Measurements from ENCODE around the gene RNASEH2C.
"Not testable (repeated sequence)": the region's sequence is repeated elsewhere in the genome, so short reads cannot be mapped to it uniquely, and the experiment has no call there.

The RNASEH2C gene

DNA sequence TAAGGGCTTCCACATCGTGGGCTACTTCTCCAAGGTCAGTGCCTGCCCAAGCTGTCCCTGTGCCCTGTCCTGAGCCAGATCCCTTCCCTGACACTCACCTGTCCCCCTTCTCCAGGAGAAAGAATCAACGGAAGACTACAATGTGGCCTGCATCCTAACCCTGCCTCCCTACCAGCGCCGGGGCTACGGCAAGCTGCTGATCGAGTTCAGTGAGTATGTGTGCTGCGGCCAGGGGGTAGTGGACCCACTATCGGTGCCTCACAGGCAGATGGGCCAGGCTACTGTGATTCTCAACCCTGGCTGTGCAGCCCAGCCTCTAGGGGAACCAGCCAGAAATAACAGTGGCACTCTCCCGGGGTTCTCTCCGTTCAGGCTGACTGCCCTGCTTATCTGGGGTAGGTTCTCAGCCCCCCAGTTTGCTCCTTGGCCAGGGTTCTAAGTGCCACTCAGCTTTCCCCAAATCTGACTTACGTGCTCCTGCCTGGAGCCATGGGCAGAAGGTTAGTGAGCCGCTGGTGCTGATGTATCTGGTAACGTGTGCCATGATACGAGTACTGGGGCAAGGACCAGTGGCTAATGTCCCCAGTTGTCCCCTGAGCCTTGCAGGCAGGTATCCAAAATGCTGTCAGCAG is 3.7 kb downstream of the RNASEH2C start:
- DNase-seq, result no peak

DNA sequence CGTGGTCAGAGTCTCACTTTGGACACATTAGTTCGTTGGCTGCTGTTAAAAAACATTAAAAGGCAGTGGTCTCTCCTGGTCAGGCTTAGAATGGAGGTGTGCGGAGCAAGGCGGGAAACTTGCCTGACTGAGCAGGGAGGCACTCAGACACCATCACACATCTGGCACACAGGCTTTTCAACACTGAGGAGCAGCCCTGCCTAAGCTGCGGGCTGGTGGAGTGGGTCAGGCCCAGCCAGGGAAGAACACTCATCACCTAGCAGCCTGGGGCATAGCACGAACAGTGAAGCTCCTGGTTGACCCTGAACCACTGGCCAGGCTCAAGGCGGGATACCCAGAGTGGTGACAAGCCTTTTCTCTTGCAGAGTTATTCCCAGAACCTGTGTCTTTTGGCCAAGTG is 4.3 kb downstream of the RNASEH2C start:
- no peak for DNase-seq

DNA sequence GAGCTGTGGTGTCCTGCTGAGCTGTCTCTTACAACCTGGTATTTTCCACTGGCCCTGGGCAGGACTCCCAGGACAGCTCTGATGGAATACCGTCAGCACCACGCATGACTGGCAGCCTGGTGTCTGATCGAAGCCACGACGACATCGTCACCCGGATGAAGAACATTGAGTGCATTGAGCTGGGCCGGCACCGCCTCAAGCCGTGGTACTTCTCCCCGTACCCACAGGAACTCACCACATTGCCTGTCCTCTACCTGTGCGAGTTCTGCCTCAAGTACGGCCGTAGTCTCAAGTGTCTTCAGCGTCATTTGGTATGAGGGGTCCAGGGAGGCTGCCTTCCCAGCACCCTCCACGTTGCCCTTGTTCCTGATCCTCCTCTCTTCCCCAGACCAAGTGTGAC is 6.2 kb downstream of the RNASEH2C start:
- DNase-seq, result no peak

DNA sequence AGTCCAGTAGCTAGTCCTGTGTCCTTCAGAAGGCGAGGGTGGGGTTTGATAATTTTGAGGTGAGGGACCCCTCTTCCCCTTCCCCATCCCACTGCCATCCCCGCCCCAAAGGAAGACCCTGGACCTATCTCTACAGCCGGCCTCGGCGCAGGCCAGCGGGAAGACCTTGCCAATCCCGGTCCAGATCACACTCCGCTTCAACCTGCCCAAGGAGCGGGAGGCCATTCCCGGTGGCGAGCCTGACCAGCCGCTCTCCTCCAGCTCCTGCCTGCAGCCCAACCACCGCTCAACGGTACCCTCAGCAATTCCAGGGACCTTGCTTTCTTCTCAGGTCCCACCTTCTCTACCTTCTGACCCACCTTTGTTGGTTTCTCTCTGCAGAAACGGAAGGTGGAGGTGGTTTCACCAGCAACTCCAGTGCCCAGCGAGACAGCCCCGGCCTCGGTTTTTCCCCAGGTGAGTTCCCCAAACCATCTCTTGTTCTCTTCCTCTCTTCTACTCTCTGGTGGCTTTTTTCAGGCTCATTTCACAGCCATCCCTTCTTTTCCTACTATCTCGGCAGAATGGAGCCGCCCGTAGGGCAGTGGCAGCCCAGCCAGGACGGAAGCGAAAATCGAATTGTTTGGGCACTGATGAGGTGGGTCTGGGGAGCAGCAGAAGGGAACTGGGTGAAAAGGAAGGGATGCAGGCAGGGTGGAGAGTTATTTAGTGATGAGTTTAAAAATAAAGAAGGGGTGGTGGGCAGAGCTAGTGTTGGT is 7.2 kb downstream of the RNASEH2C start:
- no peak for DNase-seq

DNA sequence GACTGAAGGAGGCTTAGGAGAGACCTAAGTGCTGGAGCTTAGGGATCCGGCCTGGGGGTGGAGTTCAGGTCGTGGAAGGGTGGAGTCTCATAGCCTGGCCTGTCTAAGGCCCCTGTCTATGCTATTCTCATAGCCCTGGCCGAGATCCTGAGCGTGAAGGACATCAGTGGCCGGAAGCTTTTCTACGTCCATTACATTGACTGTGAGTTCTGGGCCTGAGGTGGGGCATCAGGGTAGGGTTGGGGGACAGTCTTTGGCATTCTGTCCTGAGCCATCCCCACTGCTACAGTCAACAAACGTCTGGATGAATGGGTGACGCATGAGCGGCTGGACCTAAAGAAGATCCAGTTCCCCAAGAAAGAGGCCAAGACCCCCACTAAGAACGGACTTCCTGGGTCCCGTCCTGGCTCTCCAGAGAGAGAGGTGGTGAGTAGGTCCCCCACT is 7.9 kb downstream of the RNASEH2C start:
- no peak for DNase-seq

DNA sequence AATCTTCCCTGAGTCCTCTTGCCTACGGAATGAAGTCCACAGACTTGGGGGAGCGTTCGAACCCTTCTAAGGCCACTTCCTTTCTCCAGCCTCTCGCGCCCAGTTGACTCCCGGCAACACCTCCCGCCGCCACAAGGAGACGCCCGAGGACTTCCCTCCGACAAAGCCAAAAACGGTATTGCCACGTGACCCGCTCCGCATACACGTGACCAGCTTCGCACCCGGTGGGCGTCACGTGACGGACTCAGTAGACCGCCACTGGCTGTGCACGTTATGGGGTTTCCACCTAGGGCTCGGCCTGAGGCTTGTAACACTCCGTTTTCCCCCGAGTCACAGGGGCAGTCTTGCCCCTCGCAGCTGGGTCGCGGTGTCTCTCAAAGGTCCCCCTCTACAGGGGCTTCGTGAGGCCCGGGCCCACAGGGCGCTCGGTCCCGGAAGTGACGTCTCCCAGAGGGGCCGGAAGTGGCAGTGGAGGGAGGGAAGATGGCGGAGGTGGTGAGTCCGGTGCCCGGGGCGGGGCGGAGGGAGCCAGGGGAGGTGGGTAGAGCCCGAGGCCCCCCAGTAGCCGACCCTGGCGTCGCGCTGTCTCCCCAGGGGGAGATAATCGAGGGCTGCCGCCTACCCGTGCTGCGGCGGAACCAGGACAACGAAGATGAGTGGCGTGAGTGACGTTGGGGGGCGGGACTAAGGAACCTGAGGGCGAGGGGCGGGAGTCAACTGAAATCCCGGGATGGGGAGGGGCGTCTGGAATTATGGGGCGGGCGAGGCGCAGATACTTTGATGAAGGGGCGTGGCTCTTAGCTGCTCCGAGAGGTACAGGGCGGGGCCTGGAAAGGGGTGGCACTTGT is 8.6 kb downstream of the RNASEH2C start, which contains the start of gene KAT5:
Gene KAT5, plus strand, starts transcription at position 468 of the 848 bp plus-strand sequence. Its CDS starts 16 bp downstream, at position 484.
- peak; percentile 98 for DNase-seq

DNA sequence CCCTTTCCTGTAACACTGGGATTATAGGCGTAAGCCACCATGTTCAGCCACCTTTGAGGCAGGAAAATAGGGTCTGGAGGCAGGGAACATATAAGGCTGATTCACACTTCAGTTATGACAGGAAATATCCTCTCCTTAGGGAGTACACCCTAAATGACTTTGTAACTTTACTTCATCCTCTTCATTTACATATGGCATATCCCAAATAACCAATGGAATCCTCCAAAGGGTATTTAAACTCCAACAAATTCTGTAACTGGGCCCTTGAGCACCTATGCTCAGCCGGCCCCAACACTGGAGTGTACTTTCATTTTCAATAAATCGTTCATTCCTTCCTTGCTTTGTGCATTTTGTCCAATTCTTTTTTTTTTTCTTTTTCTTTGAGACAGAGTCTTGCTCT is 10.2 kb downstream of the RNASEH2C start:
- DNase-seq, result no peak

DNA sequence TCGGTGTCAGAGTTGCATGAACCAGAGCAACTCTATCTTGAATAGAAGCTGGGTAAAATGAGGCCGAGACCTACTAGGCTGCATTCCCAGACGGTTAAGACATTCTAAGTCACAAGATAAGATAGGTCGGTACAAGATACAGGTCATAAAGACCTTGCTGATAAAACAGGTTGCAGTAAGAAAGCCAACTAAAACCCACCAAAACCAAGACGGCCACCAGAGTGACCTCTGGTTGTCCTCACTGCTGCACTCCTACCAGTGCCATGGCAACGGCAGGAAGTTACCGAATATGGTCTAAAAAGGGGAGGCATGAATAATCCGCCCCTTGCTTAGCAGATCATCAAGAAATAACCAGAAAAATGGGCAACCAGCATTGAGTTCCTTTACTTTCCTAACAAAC is 10.9 kb downstream of the RNASEH2C start:
- DNase-seq, result no peak

DNA sequence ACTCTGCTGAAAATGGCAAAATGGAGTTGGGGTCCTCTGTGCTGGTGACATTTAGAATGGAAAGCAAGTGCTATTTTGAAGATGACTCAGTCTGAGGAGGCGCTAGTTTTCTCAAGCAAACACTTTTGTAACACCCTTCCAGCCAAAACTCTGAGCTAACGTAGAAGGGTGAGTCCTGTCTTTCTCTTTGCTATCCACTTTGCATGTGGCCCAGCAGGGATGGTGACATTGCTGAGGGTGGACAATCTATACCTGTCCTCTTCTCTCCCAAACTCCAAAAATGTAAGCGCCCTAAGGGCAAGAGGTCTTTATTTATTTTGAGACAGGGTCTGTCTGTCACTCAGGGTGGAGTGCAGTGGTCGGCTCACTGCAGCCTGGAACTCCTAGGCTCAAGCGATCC is 12.1 kb downstream of the RNASEH2C start:
- DNase-seq, result no peak

DNA sequence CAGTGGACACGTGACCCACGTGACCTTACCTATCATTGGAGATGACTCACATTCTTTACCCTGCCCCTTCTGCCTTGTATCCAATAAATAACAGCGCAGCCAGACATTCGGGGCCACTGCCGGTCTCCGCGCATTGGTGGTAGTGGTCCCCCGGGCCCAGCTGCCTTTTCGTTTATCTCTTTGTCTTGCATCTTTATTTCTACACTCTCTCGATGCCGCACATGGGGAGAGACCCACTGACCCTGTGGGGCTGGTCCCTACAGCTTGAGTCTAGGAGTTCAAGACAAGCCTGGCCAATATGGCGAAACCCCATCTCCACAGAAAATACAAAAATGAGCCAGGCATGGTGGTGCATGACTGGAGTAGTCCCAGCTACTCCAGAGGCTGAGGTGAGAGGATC is 13.6 kb downstream of the RNASEH2C start:
- not testable (repeated sequence) for DNase-seq

DNA sequence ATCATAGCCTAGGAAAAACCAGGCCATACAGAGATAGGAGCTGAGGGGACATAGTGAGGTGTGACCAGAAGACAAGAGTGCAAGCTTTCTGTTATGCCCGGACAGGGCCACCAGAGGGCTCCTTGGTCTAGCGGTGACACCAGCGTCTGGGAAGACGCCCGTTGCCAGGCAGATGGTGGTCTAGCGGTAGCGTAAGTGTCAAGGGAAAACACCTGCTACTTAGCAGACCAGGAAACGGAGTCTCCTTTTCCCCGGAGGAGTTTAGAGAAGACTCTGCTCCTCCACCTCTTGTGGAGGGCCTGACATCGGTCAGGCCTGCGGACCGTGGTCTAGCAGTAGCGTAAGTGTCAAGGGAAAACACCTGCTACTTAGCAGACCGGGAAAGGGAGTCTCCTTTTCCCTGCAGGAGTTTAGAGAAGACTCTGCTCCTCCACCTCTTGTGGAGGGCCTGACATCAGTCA is 14.3 kb downstream of the RNASEH2C start:
- peak; percentile 17 for DNase-seq

DNA sequence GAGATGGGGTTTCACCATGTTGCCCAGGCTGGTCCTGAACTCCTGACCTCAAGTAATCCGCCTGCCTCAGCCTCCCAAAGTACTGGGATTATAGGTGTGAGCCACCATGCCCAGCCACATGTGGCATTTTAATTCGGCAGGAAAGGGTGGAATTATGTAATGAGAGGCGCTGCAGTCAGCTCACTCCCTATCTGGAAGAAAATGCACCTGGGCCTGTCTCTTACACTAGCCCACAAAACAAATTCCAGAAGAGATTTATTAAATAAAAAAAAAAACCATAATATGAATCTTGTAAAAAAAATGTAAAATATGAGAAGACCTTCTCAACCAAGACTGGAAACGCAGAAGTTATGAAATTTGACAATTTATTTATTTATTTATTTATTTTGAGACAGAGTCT is 16.8 kb downstream of the RNASEH2C start:
- no peak for DNase-seq

DNA sequence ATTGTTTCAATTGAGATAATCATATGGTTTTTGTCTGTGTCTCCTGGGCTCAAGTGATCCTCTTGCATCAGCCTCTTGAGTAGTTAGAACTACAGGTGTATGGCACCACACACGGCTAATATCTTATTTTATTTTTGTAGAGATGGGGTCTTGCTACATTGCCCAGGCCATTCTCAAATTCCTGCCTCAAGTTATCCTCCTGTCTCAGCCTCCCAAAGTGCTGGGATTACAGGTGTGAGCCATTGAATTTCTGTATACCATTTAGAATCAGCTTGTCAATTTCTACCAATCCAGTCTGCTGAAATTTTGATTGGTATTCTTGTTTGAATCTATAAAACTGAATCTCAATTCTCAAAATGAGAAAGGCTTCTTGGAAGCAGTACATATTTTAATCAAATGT is 18.9 kb downstream of the RNASEH2C start:
- no peak for DNase-seq

DNA sequence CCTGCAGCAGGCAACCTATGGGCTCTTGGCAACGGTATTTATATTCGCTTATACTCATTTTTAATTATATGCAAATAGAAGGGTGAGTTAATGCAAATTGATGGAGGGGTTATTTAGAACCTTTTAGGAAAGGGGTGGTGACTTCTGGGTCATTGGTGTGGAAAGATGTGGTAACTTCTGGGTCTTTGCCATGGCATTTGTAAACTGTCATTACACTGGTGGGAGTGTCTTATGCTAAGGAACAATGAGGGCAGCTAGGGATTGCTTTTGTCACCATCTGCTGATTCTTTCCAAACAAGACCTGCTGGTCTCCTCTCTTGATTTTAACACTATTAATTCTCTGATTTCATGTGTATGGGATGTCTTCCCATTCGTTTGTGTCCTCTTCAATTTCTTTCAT is 20.2 kb downstream of the RNASEH2C start:
- no peak for DNase-seq

DNA sequence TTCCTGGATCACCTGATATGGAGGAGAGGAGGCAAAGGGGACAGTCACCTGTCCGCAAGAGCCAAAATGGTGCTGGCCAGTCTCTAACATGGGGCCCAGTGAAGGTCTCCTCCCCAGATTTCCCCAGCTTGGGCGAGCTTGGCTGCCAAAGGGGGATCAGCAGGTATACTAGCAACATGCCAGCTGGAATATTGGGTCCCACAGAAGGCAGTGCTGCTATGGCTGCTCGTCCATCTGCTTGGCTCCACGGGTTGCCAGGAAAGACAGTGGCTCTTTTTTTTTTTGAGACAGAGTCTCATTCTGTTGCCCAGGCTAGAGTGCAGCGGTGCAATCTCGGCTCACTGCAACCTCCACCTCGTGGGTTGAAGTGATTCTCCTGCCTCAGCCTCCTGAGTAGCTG is 21.3 kb downstream of the RNASEH2C start:
- DNase-seq, result no peak

DNA sequence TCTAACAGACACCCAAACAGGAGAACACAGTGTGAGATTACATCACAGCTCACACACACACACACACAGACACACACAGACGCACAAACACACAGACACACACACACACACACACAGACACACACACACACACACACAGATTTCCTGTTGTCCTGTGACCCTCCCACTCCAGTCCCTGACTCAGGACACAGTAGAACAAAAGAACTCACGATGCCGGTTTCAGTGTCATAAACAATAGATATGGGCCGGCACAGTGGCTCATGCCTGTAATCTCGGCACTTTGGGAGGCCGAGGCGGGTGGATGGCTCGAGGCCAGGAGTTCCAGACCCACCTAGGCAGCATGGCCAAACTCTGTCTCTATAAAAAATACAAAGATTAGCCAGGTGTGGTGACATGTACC is 22.4 kb downstream of the RNASEH2C start:
- no peak for DNase-seq

DNA sequence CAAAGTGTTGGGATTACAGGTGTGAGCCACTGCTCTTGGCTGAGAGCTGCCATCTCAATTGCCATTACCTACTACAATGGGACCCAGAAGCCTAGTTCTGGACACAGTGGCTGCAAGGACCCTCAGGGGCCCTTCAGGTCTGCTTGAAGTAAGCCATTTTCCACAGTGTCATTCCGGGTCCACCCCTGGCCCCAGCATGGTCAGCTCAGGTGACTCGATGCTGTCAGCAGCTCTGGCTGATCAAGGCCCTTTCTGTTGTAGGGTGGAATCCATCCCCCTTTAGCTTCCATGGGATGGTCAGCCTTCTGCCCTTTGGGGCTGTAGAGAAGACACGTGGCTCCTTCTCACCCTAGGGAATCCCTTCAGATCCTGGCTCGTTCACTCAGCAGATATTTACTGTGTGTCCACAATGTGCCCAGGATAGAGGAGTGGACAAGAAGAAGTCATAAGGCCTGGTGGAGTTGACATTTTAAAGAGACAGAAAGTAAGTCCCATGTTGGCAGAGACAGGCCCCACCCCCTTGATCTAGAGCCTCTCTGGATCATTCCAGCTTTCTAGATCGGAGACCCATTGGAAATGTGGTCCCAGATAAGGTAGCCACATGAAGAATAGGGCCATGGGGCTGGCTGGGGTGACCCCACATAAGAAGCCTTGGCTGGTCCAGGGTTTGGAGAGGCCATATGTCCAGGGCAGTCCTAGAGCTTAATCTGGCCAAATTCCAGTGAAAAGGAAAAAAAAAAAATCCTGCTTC is 23.6 kb downstream of the RNASEH2C start:
- DNase-seq, result no peak

DNA sequence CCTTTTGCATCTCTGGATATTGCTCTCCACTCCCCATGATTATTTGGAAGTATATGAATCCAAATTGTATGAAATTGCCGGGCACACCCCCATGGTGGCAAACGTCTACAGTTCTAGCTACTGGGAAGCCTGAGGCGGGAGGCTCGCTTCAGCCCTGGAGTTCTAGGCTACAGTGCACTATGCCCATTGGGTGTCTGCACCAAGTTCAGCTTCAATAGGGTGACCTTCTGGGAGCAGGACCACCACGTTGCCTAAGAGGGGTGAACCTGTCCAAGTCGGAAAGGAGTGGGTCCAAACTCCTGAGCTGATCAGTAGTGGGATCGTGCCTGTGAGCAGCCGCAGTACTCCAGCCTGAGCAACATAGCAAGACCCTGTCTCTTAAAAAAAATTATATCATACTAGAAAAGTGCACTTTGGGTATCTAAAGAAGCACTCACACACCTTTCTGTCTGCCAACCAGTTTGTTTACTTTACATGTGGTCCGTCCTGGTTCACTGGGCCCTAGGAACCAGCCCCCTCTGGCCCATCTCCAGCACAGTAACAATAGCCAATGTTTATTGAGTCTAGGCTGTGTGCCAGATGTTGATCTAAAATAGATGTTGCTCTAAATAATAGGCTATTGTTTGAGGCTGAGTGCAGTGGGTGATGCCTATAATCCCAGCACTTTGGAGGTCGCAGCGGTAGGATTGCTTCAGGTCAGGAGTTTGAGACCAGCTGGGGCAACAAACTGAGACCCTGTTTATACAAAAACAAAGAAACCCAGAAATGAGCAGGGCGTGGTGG is 24.9 kb downstream of the RNASEH2C start:
- DNase-seq, result peak; percentile 96

DNA sequence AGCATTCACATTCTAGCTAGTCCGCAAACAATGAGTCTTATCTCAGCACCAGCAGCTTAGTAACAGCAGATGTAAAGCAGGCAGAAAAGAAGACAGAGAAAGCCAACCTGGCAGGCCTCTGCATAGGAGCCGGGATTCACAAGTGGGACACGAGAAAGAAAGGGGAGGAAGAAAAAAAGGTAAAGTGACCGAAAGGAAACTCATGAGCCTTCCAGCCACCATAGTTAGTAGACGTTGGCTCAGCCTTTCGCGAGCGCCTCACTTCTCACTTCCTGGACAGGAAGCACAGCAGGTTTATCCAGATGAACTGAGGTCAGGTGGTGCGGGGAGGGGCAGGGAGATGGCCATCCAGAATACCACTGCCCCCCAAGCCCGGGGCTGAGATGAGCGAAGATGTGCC is 28.2 kb downstream of the RNASEH2C start:
- no peak for DNase-seq

DNA sequence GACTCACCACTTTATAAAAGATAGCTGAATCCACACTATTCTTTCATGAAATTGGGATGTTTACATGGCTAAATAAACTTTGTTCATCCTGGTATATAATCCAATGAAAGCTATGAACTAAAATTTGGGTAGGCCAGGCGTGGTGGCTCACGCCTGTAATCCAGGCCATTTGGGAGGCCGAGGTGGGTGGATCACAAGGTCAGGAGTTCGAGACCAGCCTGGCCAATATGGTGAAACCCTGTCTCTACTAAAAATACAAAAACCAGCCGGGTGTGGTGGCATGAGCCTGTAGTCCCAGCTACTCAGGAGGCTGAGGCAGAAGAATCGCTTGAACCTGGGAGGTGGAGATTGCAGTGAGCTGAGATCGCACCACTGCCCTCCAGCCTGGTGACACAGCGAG is 28.8 kb downstream of the RNASEH2C start:
- not testable (repeated sequence) for DNase-seq

DNA sequence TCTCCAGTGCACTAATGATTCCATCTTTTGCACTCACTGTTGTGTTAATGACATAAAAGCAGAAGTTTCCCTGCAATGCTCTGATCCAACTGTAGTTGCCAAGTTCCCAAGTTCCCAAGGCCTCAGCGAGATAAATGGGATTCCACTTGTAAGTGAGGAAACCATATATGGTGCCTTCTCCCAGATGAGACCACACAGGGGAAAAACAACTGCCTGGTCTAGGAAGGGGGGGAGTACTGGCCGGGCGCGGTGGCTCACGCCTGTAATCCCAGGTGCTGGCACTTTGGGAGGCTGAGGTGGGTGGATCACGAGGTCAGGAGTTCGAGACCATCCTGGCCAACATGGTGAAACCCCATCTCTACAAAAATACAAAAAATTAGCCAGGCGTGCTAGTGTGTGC is 34.6 kb downstream of the RNASEH2C start:
- DNase-seq, result no peak

DNA sequence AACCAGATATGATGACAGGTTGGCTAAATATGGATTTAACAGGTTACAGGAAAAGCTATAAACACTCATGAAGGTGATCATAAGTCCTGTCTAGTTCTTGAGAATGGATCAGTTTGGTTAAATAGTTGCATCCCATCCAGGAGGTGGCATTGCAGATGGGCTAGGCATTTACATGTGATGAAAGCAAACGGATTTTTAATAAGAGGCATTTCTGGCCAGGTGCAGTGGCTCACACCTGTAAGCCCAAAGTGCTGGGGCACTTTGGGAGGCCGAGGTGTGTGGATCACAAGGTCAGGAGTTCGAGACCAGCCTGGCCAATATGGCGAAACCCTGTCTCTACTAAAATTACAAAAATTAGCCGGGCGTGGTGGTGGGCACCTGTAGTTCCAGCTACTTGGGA is 37.1 kb downstream of the RNASEH2C start:
- DNase-seq, result not testable (repeated sequence)

Data from NCI-H345 (cell line).